Central memory CD8-positive, alpha-beta T cell (primary cell): ENCODE measurements around the gene CLN6.
A peak's percentile ranks its signal among the peaks of the same experiment; 100 is the strongest.

ENCODE experiments used
- ATAC-seq: fragments of 150-1000 bp; cut with Tn5 transposase; replicated peaks from 2 replicates; pipeline ENCODE4 v1.10.0; 2022; ENCODE audit warnings: mild to moderate bottlenecking, moderate FRiP score, moderate number of reproducible peaks; ENCODE audit not compliant: poor library complexity, severe bottlenecking; ENCODE audit errors: extremely low read depth
- DNase-seq, 2 donors: peaks; one replicate each; pipeline ENCODE4 v3.0.0; 2021; ENCODE audit warnings: low spot score in 2 of 2
- H3K27ac Mint-ChIP-seq: one replicate; pipeline ENCODE4 v1.8.0; 2022; ENCODE audit warnings: low read depth, mild to moderate bottlenecking, moderate library complexity, mixed read lengths
- H3K27me3 Mint-ChIP-seq: one replicate; pipeline ENCODE4 v1.8.0; 2022; ENCODE audit warnings: mixed read lengths
- H3K36me3 Mint-ChIP-seq: one replicate; pipeline ENCODE4 v1.8.0; 2022; ENCODE audit warnings: mild to moderate bottlenecking, moderate library complexity, mixed read lengths; ENCODE audit not compliant: insufficient read depth
- H3K4me1 Mint-ChIP-seq: one replicate; pipeline ENCODE4 v1.8.0; 2022; ENCODE audit warnings: mixed read lengths
- H3K4me3 Mint-ChIP-seq: one replicate; pipeline ENCODE4 v1.8.0; 2022; ENCODE audit warnings: mild to moderate bottlenecking, moderate library complexity, mixed read lengths
- H3K9me3 Mint-ChIP-seq: one replicate; pipeline ENCODE4 v1.8.0; 2022; ENCODE audit warnings: mixed read lengths

CLN6 gene

DNA sequence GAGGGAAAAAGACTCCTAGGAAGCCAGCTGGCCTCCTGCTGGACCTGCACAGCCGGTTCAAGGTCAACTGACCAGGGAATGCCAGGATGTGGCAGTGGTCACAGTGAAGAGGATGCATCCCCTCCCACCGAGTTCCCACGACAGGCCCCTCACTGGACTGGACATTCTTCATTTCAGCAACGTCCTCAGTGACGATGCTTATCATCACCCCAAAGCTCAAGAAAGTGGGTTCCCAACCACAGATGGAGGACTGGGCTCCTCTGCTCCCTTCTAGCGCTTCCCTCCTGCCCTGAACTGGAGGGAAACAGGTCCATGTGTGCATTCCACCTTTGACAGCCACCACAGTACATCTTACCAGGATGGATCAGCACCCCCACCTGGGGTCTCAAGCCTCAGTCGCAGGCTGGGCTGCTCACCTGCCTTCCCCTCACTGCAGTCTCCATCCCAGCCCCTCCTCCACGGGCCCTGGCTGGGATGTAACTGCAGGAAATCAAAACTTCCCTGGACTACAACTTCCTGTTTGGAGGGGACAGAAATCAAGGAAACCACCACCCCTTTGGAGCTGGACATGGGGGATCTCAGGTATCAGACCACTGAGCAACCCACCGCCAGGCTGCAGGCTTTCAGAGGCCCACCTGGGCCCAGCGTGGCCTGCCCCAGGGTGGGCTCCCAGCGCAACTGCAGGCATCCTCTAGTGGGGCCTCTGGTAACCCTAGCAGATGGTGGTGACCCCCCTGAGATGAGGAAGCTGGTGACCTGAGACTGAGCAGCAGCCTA is 31.7 kb downstream of the CLN6 start:
- Mint-ChIP-seq H3K27me3 (no peaks in the 10 kb centered on the region), H3K27ac (peak overlapping the region; percentile 81), H3K36me3 (peaks cover 22% of the 10 kb centered on the region), H3K4me3 (no peak overlapping the region), H3K4me1 (no peaks in the 10 kb centered on the region), H3K9me3 (no peaks in the 10 kb centered on the region)
- DNase-seq (no peak), ATAC-seq (no peak)

- H3K27me3 Mint-ChIP-seq: no peaks in the 10 kb centered on the region
- no peaks in the 10 kb centered on the region for H3K4me1 Mint-ChIP-seq
- peak overlapping the region; percentile 81 for H3K27ac Mint-ChIP-seq
- no peak overlapping the region for H3K4me3 Mint-ChIP-seq
- DNase-seq: no peak
- peaks cover 25% of the 10 kb centered on the region for H3K36me3 Mint-ChIP-seq
- no peak for ATAC-seq
- no peaks in the 10 kb centered on the region for H3K9me3 Mint-ChIP-seq
Observed at GRCh38 chr15:68197170-68197492, 32.4 kb downstream of the CLN6 start.

DNA sequence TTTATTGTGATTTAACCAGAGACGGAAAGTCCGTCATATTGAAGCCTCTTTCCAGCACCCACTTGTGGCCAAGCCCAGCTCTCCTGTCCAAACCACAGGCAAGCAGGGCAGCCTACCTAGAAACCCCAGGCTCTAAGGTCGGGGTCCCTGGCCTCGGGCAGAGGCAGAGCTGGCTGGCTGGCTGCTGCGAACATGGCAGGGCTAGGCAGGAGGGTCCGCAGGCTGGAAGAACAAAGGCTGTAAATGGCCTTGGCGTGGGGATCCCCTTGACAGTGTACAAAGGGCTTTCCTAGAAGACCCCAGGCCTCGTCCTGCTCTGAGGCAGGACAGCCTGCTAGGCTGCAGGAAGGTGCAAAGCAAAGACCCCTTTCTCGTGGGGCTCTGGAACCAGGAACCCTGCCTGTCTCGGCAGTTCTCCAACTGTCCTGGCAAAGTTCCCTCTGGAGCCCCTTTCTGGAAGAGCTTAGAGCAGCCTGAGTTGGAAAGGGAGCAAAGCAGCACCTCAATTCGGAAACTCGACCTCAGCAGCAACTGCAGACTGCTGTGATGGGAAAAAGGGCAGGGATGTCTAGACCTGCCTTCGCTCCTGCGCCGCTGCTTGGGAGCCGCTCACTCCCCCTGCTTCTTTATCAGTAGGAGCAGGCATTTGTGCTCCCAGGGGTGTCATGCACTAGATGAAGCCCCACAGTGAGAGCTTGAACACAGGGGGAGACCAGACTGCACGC is 32.9 kb downstream of the CLN6 start:
- Mint-ChIP-seq H3K27me3 (no peaks in the 10 kb centered on the region), H3K4me1 (no peaks in the 10 kb centered on the region), H3K4me3 (no peak overlapping the region), H3K9me3 (no peaks in the 10 kb centered on the region), H3K36me3 (peaks cover 24% of the 10 kb centered on the region), H3K27ac (peak overlapping the region; percentile 81)
- no peak for ATAC-seq
- DNase-seq: no peak

- Mint-ChIP-seq H3K4me1 (no peaks in the 10 kb centered on the region), H3K4me3 (no peak overlapping the region), H3K9me3 (no peaks in the 10 kb centered on the region), H3K27me3 (no peaks in the 10 kb centered on the region), H3K27ac (peak overlapping the region; percentile 24), H3K36me3 (peaks cover 29% of the 10 kb centered on the region)
- ATAC-seq: no peak
- no peak for DNase-seq
Observed at GRCh38 chr15:68195336-68196112, 34.0 kb downstream of the CLN6 start.

DNA sequence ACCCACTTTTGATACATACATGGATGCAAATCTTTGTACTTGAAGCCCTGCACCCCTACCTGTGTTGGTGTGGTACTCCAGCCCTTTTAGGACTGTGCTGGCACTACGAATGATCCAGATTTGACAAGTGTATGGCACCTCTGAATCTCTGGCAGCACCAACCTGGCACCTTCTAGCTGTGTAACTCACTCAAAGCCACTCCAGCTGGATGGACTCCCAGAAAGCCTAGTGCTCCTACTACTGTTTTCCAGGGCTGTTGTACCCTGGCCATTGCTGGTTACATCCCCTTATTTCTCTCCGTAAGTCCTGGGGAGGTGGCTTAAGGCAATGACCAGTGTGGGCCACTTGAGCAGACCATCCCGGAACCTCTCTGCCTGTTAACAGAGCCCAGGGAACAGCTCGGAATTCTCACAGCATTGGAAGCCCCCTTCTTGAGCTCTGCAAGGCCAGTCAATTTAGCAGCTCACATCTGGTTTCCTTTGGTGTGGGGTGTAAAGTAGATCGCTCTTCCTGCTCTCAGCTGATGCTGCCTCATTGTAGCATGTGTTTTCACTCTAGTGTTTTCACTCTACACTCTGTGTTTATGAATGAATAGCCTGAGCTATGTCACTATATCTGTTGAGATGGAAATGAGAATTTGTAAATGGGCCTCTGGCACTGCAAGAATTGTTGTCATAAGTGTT is 36.6 kb downstream of the CLN6 start:
- Mint-ChIP-seq H3K4me1 (no peaks in the 10 kb centered on the region), H3K36me3 (peaks cover 49% of the 10 kb centered on the region), H3K4me3 (no peak overlapping the region), H3K27me3 (no peaks in the 10 kb centered on the region), H3K9me3 (no peaks in the 10 kb centered on the region), H3K27ac (peak overlapping the region; percentile 63)
- ATAC-seq: no peak
- no peak for DNase-seq

DNA sequence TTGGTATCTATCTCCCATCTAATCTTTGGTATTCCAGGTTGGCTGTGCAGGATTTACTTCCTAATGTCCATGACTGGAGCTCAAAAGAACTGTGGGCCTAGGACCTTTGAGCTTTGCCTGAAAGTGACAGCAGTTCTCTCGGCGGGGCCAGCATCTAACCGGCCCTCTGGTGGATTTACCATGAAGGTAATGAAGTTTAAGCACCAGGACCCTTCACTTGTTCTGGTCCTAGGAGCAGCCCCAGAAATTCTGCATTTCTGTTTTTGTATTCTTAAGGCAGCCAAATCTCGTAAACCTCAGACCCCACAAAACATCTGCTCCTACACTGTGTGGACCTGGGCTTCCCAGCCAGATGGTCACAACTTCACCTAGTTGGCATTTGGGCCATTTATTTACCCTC is 37.4 kb downstream of the CLN6 start:
- H3K27ac Mint-ChIP-seq: no peak overlapping the region
- H3K4me1 Mint-ChIP-seq: peaks cover 4% of the 10 kb centered on the region
- DNase-seq: no peak
- H3K9me3 Mint-ChIP-seq: no peaks in the 10 kb centered on the region
- peaks cover 57% of the 10 kb centered on the region for H3K36me3 Mint-ChIP-seq
- ATAC-seq: no peak
- no peaks in the 10 kb centered on the region for H3K27me3 Mint-ChIP-seq
- no peak overlapping the region for H3K4me3 Mint-ChIP-seq

DNA sequence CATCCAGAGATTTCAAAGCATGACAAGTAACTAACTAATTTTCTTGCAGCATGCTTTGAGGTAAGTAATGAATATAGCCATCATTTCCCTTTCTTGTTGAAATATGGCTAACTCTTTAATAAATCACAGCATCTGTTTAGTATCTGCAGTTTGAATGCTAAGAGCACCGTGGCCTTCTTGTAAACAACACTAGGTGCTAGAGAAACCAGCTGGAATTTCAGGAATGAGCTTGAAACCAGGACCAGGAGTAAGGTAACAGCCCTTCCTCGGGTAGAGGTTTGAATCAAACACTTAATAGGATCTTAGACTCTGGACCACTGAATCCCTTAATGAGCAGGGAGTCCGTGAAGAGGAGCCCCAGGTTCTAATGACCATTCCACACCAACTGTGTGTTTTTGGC is 38.0 kb downstream of the CLN6 start:
- H3K4me3 Mint-ChIP-seq: no peak overlapping the region
- H3K27me3 Mint-ChIP-seq: no peaks in the 10 kb centered on the region
- H3K4me1 Mint-ChIP-seq: peaks cover 4% of the 10 kb centered on the region
- no peak overlapping the region for H3K27ac Mint-ChIP-seq
- peaks cover 58% of the 10 kb centered on the region for H3K36me3 Mint-ChIP-seq
- H3K9me3 Mint-ChIP-seq: no peaks in the 10 kb centered on the region
- DNase-seq: no peak
- no peak for ATAC-seq

- peaks cover 66% of the 10 kb centered on the region for H3K36me3 Mint-ChIP-seq
- no peak overlapping the region for H3K4me3 Mint-ChIP-seq
- ATAC-seq (no peak), DNase-seq (no peak)
- no peak overlapping the region for H3K27ac Mint-ChIP-seq
- no peaks in the 10 kb centered on the region for H3K27me3 Mint-ChIP-seq
- H3K4me1 Mint-ChIP-seq: peaks cover 4% of the 10 kb centered on the region
- no peaks in the 10 kb centered on the region for H3K9me3 Mint-ChIP-seq
Observed at GRCh38 chr15:68190048-68190447, 39.5 kb downstream of the CLN6 start.

DNA sequence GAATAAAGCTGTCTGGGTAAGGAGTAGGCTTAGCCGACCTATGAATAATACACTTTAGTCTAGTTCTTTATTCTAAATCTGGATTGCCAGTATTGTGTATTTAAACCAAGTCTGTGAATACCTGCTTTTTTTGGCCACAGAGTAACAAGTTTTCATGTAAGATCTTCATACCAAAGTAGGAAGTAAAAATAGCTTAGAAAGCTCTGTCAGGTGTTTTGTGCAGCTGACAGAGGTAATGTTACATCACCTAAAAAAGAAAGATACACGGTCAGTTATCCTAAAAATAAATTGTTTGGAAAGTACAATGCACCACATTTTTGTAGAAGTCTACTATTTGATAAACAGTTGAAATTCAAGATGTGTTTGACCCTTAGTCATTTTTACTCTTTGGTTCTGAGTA is 40.9 kb downstream of the CLN6 start:
- Mint-ChIP-seq H3K4me3 (no peak overlapping the region), H3K27ac (peak overlapping the region; percentile 12), H3K36me3 (peaks cover 71% of the 10 kb centered on the region), H3K4me1 (peaks cover 4% of the 10 kb centered on the region), H3K9me3 (no peaks in the 10 kb centered on the region), H3K27me3 (no peaks in the 10 kb centered on the region)
- ATAC-seq: no peak
- DNase-seq: no peak

DNA sequence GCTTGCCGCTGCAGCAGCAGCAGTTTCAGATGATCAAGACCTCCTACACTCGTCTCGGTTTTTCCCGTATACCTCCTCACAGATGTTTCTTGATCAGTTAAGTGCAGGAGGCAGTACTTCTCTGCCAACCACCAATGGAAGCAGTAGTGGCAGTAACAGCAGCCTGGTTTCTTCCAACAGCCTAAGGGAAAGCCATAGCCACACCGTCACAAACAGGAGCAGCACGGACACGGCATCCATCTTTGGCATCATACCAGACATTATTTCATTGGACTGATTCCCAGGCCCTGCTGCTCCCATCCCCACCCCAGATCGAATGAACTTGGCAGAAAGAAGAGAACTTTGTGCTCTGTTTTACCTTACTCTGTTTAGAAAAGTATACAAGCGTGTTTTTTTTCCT is 42.0 kb downstream of the CLN6 start:
- Mint-ChIP-seq H3K27ac (no peak overlapping the region), H3K4me3 (no peak overlapping the region), H3K4me1 (peaks cover 4% of the 10 kb centered on the region), H3K36me3 (peaks cover 73% of the 10 kb centered on the region), H3K9me3 (no peaks in the 10 kb centered on the region), H3K27me3 (no peaks in the 10 kb centered on the region)
- ATAC-seq: no peak
- DNase-seq: no peak

GRCh38 chr15:68186671-68187397 is 42.7 kb downstream of the CLN6 start:
- Mint-ChIP-seq H3K4me3 (no peak overlapping the region), H3K4me1 (peaks cover 4% of the 10 kb centered on the region), H3K27ac (no peak overlapping the region), H3K36me3 (peaks cover 71% of the 10 kb centered on the region), H3K9me3 (no peaks in the 10 kb centered on the region), H3K27me3 (no peaks in the 10 kb centered on the region)
- no peak for ATAC-seq
- DNase-seq: no peak
